Myocyte (in vitro differentiated cells): ENCODE measurements around the gene MBD3L2. TPM values are rescaled to one million over a fixed set of nuclear protein-coding genes. Genes with fewer than 3 reads are reported as not detected.

Source experiments
- total RNA-seq: library from RNA; depleted of rRNA; stranded (reverse); fragments of >200 nt; gene quantifications from 2 replicates; pipeline ENCODE4 v1.2.3, GENCODE V29; 2014

The MBD3L2 gene
- total RNA-seq, 1 donor from 2014 or later: not detected

Other genes starting within 250 kb of the MBD3L2 start
- gene ADGRE1, start 161.7 kb upstream of the MBD3L2 start, total RNA-seq: not detected in 2 replicates
- gene MBD3L2B, start 27.9 kb upstream of the MBD3L2 start, total RNA-seq: not detected in 2 replicates
- gene MBD3L5, start 18.7 kb upstream of the MBD3L2 start, total RNA-seq: not detected in 2 replicates
- not detected in 2 replicates for gene MBD3L4, start 9.1 kb upstream of the MBD3L2 start, total RNA-seq
- gene MBD3L3, start 9.4 kb downstream of the MBD3L2 start, total RNA-seq: not detected in 2 replicates
- 7.8 and 9.4 TPM in 2 replicates for gene ZNF557, start 20.4 kb downstream of the MBD3L2 start, total RNA-seq
- 15.4 and 22.8 TPM in 2 replicates for gene INSR, start 245.1 kb downstream of the MBD3L2 start, total RNA-seq